ENCODE data around the gene BOD1L1. TPM values are rescaled to one million over a fixed set of nuclear protein-coding genes. Genes with fewer than 3 reads are reported as not detected.

The BOD1L1 gene
- total RNA-seq, 4 donors from 2014 or later = 30.3 to 39.8 (median 34.8) TPM

- WGBS = 18% methylated on average over 8 of the region's 8 CpGs
- intact Hi-C loops (cut with DNase I) = no loop called here
- H3K4me3 ChIP-seq = peak overlapping the region; percentile 57 to 70 (median 64)
- no peak for TF ChIP-seq POLR2A (IDR thresholded peaks at IDR 0.05; ENCODE audit: low read depth)
- no peak for TF ChIP-seq CTCF (IDR thresholded peaks at IDR 0.05)
- no peak for TF ChIP-seq EP300 (IDR thresholded peaks at IDR 0.05)
- no peak for TF ChIP-seq POLR2AphosphoS5 (IDR thresholded peaks at IDR 0.05)
- no peak for DNase-seq (ENCODE audit: extremely low spot score)
- H3K27me3 ChIP-seq = peaks cover 7 to 100% (median 88%) of the 10 kb centered on the region in 4 donors
- peaks cover 47 to 74% (median 66%) of the 10 kb centered on the region in 4 donors for H3K4me1 ChIP-seq
- H3K27ac ChIP-seq (replicated peaks in 1 of 4) = no peak overlapping the region
- H3K36me3 ChIP-seq = peaks cover 0 to 5% (median 0%) of the 10 kb centered on the region in 4 donors
- H3K9me3 ChIP-seq = no peaks in the 10 kb centered on the region
Observed at GRCh38 chr4:13545394-13545808, 82.1 kb downstream of the BOD1L1 start.

GRCh38 chr4:13544606-13545393 is 82.7 kb downstream of the BOD1L1 start:
- peaks cover 7 to 100% (median 92%) of the 10 kb centered on the region in 4 donors for H3K27me3 ChIP-seq
- TF ChIP-seq EP300 (IDR thresholded peaks at IDR 0.05) (no peak), POLR2AphosphoS5 (IDR thresholded peaks at IDR 0.05) (peak in 1 of 2 donors; percentile 28)
- H3K4me3 ChIP-seq = peak overlapping the region; percentile 57 to 70 (median 64)
- peaks cover 0 to 5% (median 0%) of the 10 kb centered on the region in 4 donors for H3K9me3 ChIP-seq
- peaks cover 52 to 80% (median 71%) of the 10 kb centered on the region in 4 donors for H3K4me1 ChIP-seq
- peaks cover 0 to 5% (median 0%) of the 10 kb centered on the region in 4 donors for H3K36me3 ChIP-seq
- 1% methylated on average over 42 of the region's 54 CpGs for WGBS
- peak overlapping the region; percentile 37 to 74 (median 51) for H3K27ac ChIP-seq (replicated peaks in 1 of 4)
- DNase-seq (ENCODE audit: extremely low spot score) = peak; percentile 94
- intact Hi-C loops (cut with DNase I) = no loop called here

GRCh38 chr4:13543839-13544605 is 83.5 kb downstream of the BOD1L1 start, which contains the start of gene NKX3-2:
NKX3-2 (minus strand) TSS chr4:13544508; CDS start chr4:13544414, 94 bp downstream.
- intact Hi-C loops (cut with DNase I) = no loop called here
- TF ChIP-seq EP300 (IDR thresholded peaks at IDR 0.05) (no peak), CTCF (IDR thresholded peaks at IDR 0.05) (no peak), POLR2AphosphoS5 (IDR thresholded peaks at IDR 0.05) (no peak), POLR2A (IDR thresholded peaks at IDR 0.05; ENCODE audit: low read depth) (no peak)
- peak; percentile 70 for DNase-seq (ENCODE audit: extremely low spot score)
- Histone ChIP-seq H3K27ac (replicated peaks in 1 of 4) (peak within 1 kb of the TSS; percentile 37 to 74 (median 51)), H3K9me3 (peaks cover 0 to 7% (median 0%) of the 10 kb centered on the region in 4 donors), H3K27me3 (peaks cover 7 to 100% (median 96%) of the 10 kb centered on the region in 4 donors), H3K36me3 (peaks cover 0 to 5% (median 0%) of the 10 kb centered on the region in 4 donors), H3K4me3 (peak within 1 kb of the TSS; percentile 57 to 70 (median 64)), H3K4me1 (peaks cover 54 to 84% (median 74%) of the 10 kb centered on the region in 4 donors)
- no CpG with 5 or more reads among the region's 96 CpGs for WGBS

- peaks cover 0 to 5% (median 0%) of the 10 kb centered on the region in 4 donors for H3K36me3 ChIP-seq
- H3K9me3 ChIP-seq = peaks cover 0 to 7% (median 0%) of the 10 kb centered on the region in 4 donors
- intact Hi-C loops (cut with DNase I) = no loop called here
- TF ChIP-seq EP300 (IDR thresholded peaks at IDR 0.05) (no peak), CTCF (IDR thresholded peaks at IDR 0.05) (no peak), POLR2AphosphoS5 (IDR thresholded peaks at IDR 0.05) (no peak), POLR2A (IDR thresholded peaks at IDR 0.05; ENCODE audit: low read depth) (no peak)
- 72% methylated on average over 17 of the region's 30 CpGs for WGBS
- peaks cover 7 to 100% (median 96%) of the 10 kb centered on the region in 4 donors for H3K27me3 ChIP-seq
- peak overlapping the region in 2 of 4 donors; percentile 45 to 74 for H3K27ac ChIP-seq (replicated peaks in 1 of 4)
- peak; percentile 75 for DNase-seq (ENCODE audit: extremely low spot score)
- H3K4me1 ChIP-seq = peaks cover 57 to 84% (median 76%) of the 10 kb centered on the region in 4 donors
- peak overlapping the region; percentile 57 to 70 (median 64) for H3K4me3 ChIP-seq
Observed at GRCh38 chr4:13543032-13543838, 84.3 kb downstream of the BOD1L1 start.

All from esophagus muscularis mucosa (tissue), 4 donors.